ENCODE data around the gene ATP5F1D. TPM values are rescaled to one million over a fixed set of nuclear protein-coding genes. Genes with fewer than 3 reads are reported as not detected.
A peak's percentile ranks its signal among the peaks of the same experiment; 100 is the strongest.

ATP5F1D gene
- total and polyA plus RNA-seq, 2 of the 13 experiments (the other 11 are each of a cell fraction or from before 2014, with no cell fraction given): 39.4 to 78.7 TPM

GRCh38 chr19:1290703-1291651 lies 49.4 kb downstream of the ATP5F1D start (continued):
- TF ChIP-seq ZNF687 (CRISPR knock-in tag; IDR thresholded peaks at IDR 0.05) (peak; percentile 94), HNRNPK (IDR thresholded peaks at IDR 0.05; ENCODE audit: low read depth, low read length, poor library complexity, severe bottlenecking) (peak; percentile 43), ZBED4 (CRISPR knock-in tag; IDR thresholded peaks at IDR 0.05; ENCODE audit: borderline replicate concordance) (peak; percentile 53; the same call in 1 of the 2 replicates), KMT2A (CRISPR knock-in tag; IDR thresholded peaks at IDR 0.05) (peak; percentile 53; the same call in 1 of the 2 replicates), ZMYM2 (CRISPR knock-in tag; IDR thresholded peaks at IDR 0.05) (0 out of 2 replicates have a peak, but pooled peaks have one; percentile 7), SPEN (CRISPR knock-in tag; IDR thresholded peaks at IDR 0.05; ENCODE audit: low read depth) (peak; percentile 93), ZBTB4 (CRISPR knock-in tag; IDR thresholded peaks at IDR 0.05; ENCODE audit: borderline replicate concordance) (peak; percentile 62; the same call in 1 of the 2 replicates), ETV6 (CRISPR knock-in tag; conservative IDR thresholded peaks at IDR 0.05) (0 out of 2 replicates have a peak, but pooled peaks have one; percentile 54), ZFP91 (CRISPR knock-in tag; IDR thresholded peaks at IDR 0.05; ENCODE audit: borderline replicate concordance) (peak; percentile 87; the same call in 1 of the 2 replicates), ATF4 (CRISPR knock-in tag; IDR thresholded peaks at IDR 0.05) (no peak), PAF1 (CRISPR knock-in tag; IDR thresholded peaks at IDR 0.05) (no peak)

All from HepG2 (cell line).